ENCODE results near the gene GARS1. TPM values are rescaled to one million over a fixed set of nuclear protein-coding genes. Genes with fewer than 3 reads are reported as not detected.
A peak's percentile ranks its signal among the peaks of the same experiment; 100 is the strongest.
"Not testable (repeated sequence)": the region's sequence is repeated elsewhere in the genome, so short reads cannot be mapped to it uniquely, and the experiment has no call there.

The GARS1 gene
- total RNA-seq, 4 donors from 2014 or later, result 43.6 to 71.0 (median 63.0) TPM

DNA sequence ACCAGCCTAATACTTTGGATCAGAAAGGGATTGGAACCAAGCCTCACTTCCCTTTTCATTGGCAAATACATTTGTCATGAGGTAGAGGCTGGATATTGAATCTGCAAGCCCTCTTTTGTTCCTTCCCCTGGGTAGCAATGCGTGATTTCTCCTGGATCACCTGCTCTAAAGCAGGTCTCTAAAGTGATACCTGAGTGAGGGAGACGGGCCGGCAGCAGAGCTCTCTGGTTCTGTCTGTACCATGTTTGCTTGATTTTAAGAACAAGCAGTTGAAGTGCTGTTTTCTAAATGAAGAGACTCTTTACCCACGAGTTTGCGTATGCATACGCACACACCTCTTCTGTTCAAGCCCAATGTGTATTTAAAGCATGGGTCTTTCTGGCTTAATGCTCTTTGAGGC, 41.1 kb downstream of the GARS1 start:
- Histone ChIP-seq H3K4me3 (no peak overlapping the region), H3K27me3 (no peaks in the 10 kb centered on the region), H3K9me3 (no peaks in the 10 kb centered on the region), H3K27ac (replicated peaks in 1 of 4) (no peak overlapping the region), H3K36me3 (peaks cover 42 to 51% (median 49%) of the 10 kb centered on the region in 4 donors), H3K4me1 (no peaks in the 10 kb centered on the region)
- TF ChIP-seq, protein P1, sequence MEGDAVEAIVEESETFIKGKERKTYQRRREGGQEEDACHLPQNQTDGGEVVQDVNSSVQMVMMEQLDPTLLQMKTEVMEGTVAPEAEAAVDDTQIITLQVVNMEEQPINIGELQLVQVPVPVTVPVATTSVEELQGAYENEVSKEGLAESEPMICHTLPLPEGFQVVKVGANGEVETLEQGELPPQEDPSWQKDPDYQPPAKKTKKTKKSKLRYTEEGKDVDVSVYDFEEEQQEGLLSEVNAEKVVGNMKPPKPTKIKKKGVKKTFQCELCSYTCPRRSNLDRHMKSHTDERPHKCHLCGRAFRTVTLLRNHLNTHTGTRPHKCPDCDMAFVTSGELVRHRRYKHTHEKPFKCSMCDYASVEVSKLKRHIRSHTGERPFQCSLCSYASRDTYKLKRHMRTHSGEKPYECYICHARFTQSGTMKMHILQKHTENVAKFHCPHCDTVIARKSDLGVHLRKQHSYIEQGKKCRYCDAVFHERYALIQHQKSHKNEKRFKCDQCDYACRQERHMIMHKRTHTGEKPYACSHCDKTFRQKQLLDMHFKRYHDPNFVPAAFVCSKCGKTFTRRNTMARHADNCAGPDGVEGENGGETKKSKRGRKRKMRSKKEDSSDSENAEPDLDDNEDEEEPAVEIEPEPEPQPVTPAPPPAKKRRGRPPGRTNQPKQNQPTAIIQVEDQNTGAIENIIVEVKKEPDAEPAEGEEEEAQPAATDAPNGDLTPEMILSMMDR (IDR thresholded peaks at IDR 0.05), result no peak
- no peak for TF ChIP-seq EP300 (IDR thresholded peaks at IDR 0.05)
- TF ChIP-seq POLR2AphosphoS5 (IDR thresholded peaks at IDR 0.05), result no peak
- TF ChIP-seq POLR2A (IDR thresholded peaks at IDR 0.05; ENCODE audit: low read depth), result no peak
- no peak for DNase-seq (ENCODE audit: extremely low spot score)
- 95% methylated on average over 6 of the region's 6 CpGs for WGBS
- intact Hi-C loops (cut with DNase I), result no loop called here

DNA sequence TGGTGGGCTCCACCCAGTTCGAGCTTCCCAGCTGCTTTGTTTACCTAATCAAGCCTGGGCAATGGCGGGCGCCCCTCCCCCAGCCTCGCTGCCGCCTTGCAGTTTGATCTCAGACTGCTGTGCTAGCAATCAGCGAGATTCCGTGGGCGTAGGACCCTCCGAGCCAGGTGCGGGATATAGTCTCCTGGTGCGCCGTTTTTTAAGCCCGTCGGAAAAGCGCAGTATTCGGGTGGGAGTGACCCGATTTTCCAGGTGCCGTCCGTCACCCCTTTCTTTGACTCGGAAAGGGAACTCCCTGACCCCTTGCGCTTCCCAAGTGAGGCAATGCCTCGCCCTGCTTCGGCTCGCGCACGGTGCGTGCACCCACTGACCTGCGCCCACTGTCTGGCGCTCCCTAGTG, 47.6 kb downstream of the GARS1 start:
- intact Hi-C loops (cut with DNase I); H3K27me3 ChIP-seq; H3K4me3 ChIP-seq; H3K9me3 ChIP-seq; H3K27ac ChIP-seq (replicated peaks in 1 of 4); H3K4me1 ChIP-seq; DNase-seq (ENCODE audit: extremely low spot score): not testable (repeated sequence)
- WGBS, result 55% methylated on average over 13 of the region's 29 CpGs
- peaks cover 3 to 19% (median 8%) of the 10 kb centered on the region in 4 donors for H3K36me3 ChIP-seq

DNA sequence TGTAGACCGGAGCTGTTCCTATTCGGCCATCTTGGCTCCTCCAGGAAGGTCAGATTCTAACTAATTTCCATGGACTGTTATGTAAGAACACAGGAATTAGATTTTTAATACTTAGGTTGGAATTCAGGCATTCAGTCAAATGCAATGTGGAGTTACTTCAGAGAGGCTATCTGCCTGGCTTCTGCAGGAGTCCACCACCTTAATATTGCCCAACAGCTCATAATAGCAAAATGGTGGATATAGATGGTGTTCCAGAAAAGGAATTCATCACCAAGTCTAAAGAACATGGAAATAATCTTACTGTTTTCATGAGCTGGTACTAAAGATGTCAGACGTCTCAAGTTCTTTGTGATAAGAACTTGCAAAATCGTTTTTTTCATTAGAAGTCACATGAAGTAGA, 48.1 kb downstream of the GARS1 start:
- TF ChIP-seq, protein P1 (IDR thresholded peaks at IDR 0.05), result no peak
- TF ChIP-seq POLR2AphosphoS5 (IDR thresholded peaks at IDR 0.05) (no peak), EP300 (IDR thresholded peaks at IDR 0.05) (no peak)
- Histone ChIP-seq H3K27ac (replicated peaks in 1 of 4) (no peak overlapping the region), H3K4me1 (no peaks in the 10 kb centered on the region), H3K4me3 (no peak overlapping the region), H3K27me3 (no peaks in the 10 kb centered on the region), H3K9me3 (no peaks in the 10 kb centered on the region), H3K36me3 (peaks cover 3 to 19% (median 8%) of the 10 kb centered on the region in 4 donors)
- WGBS, result 83% methylated on average over 4 of the region's 4 CpGs
- intact Hi-C loops (cut with DNase I), result no loop called here
- DNase-seq (ENCODE audit: extremely low spot score), result no peak

DNA sequence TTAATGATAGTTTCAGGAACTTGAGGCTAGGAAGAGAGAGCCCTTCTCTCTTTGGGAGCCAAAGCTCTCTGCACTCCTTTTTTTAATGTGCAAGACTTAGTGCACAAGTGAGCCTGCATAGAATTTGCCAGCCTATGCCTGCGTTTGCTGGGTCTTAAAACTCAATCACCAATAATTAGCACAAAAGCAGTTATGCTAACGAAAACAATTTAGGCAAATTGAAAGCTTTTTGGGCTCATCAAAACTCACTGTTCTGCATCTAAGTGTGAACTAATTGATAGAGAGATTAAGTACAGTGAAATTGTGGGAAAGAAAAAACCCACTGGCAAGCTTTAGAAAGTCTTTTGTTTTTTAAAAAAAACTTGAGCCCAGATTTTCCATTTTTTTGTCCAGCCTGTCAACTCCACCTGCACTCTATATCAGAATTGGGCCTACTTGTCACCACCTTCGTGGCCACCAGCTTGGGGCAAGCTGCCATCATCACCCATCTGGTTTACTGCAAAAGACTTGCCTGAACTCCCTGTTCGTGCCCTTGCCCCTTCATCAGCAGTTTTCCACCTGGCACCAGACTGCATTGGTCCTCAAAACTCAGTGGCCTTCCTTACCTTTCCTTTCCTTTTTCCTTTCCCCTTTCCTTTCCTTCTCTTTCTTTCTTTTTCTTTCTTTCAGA, 49.7 kb downstream of the GARS1 start:
- Histone ChIP-seq H3K4me1 (no peaks in the 10 kb centered on the region), H3K9me3 (no peaks in the 10 kb centered on the region), H3K27ac (replicated peaks in 1 of 4) (no peak overlapping the region), H3K27me3 (no peaks in the 10 kb centered on the region), H3K36me3 (peaks cover 3 to 19% (median 9%) of the 10 kb centered on the region in 4 donors), H3K4me3 (no peak overlapping the region)
- TF ChIP-seq EP300 (IDR thresholded peaks at IDR 0.05) (no peak), POLR2A (IDR thresholded peaks at IDR 0.05; ENCODE audit: low read depth) (no peak), POLR2AphosphoS5 (IDR thresholded peaks at IDR 0.05) (no peak)
- TF ChIP-seq, protein P1 (IDR thresholded peaks at IDR 0.05), result no peak
- DNase-seq (ENCODE audit: extremely low spot score), result no peak
- WGBS, result 84% methylated on average over 4 of the region's 4 CpGs
- intact Hi-C loops (cut with DNase I), result no loop called here

DNA sequence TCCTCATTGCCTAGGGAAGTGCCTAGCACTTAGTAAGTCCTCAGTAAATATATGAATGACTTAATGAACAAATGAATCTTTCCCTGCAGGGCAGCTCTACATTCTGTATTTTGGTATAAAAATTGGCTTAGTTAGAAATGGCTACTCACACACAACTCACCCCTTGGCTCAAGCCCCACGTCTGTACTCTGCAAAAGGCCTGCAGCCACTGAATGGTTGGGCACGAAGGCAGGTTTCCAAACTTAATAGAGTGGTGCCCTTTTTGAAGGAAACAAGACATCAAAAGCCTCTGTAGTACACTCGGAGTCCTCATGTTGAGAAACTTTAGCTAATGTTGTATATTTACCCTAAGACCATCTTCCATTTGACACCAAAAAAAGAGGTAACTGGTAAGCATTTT, 51.0 kb downstream of the GARS1 start:
- peak; percentile 86 for DNase-seq (ENCODE audit: extremely low spot score)
- intact Hi-C loops (cut with DNase I), result no loop called here
- no peak overlapping the region for H3K4me3 ChIP-seq
- 88% methylated on average over 3 of the region's 3 CpGs for whole genome bisulfite sequencing
- no peaks in the 10 kb centered on the region for H3K4me1 ChIP-seq
- peaks cover 3 to 19% (median 9%) of the 10 kb centered on the region in 4 donors for H3K36me3 ChIP-seq
- TF ChIP-seq POLR2AphosphoS5 (IDR thresholded peaks at IDR 0.05), result no peak
- TF ChIP-seq POLR2A (IDR thresholded peaks at IDR 0.05; ENCODE audit: low read depth), result no peak
- no peak for TF ChIP-seq EP300 (IDR thresholded peaks at IDR 0.05)
- TF ChIP-seq, protein P1 (IDR thresholded peaks at IDR 0.05), result no peak
- H3K27me3 ChIP-seq, result no peaks in the 10 kb centered on the region
- H3K27ac ChIP-seq (replicated peaks in 1 of 4), result no peak overlapping the region
- H3K9me3 ChIP-seq, result no peaks in the 10 kb centered on the region

Measured in esophagus muscularis mucosa (tissue), 4 donors.